ENCODE measurements around the gene ZNF132. TPM values are rescaled to one million over a fixed set of nuclear protein-coding genes. Genes with fewer than 3 reads are reported as not detected.

ZNF132 gene
- total RNA-seq, 4 donors from 2014 or later: 1.7 to 2.9 (median 2.3) TPM

DNA sequence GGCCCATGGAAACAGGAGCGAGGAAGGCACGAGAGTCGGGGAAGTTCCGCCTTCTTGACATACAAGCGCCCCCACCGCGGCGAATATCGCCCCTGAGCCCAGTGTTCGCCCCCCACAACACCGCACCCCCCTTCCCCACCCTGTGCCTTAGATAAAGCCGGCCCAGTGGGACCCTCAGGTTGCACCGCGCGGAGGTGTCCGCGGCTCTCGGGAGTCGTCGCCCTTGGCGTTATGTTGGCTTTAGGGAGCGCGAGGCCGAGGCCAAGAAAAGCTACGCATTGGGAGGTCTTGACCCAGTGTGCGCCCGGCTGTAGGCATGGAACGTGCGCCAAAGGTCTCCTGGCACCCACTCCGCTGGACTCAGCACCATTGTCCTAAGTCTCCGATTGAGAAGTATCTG lies 603 bp upstream of the ZNF132 start:
- Histone ChIP-seq H3K4me1 (peaks cover 18% of the 10 kb centered on the region), H3K9me3 (peaks cover 2% of the 10 kb centered on the region), H3K4me3 (peak overlapping the region; percentile 59), H3K27me3 (peaks cover 18% of the 10 kb centered on the region), H3K27ac (peak overlapping the region; percentile 27), H3K36me3 (peaks cover 24% of the 10 kb centered on the region)
- 23% methylated on average over 15 of the region's 31 CpGs for WGBS
- no peak for DNase-seq (ENCODE audit: low spot score in 2 of 2)
- TF ChIP-seq, protein P1, sequence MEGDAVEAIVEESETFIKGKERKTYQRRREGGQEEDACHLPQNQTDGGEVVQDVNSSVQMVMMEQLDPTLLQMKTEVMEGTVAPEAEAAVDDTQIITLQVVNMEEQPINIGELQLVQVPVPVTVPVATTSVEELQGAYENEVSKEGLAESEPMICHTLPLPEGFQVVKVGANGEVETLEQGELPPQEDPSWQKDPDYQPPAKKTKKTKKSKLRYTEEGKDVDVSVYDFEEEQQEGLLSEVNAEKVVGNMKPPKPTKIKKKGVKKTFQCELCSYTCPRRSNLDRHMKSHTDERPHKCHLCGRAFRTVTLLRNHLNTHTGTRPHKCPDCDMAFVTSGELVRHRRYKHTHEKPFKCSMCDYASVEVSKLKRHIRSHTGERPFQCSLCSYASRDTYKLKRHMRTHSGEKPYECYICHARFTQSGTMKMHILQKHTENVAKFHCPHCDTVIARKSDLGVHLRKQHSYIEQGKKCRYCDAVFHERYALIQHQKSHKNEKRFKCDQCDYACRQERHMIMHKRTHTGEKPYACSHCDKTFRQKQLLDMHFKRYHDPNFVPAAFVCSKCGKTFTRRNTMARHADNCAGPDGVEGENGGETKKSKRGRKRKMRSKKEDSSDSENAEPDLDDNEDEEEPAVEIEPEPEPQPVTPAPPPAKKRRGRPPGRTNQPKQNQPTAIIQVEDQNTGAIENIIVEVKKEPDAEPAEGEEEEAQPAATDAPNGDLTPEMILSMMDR (IDR thresholded peaks at IDR 0.05): no peak
- TF ChIP-seq EP300 (IDR thresholded peaks at IDR 0.05): no peak

DNA sequence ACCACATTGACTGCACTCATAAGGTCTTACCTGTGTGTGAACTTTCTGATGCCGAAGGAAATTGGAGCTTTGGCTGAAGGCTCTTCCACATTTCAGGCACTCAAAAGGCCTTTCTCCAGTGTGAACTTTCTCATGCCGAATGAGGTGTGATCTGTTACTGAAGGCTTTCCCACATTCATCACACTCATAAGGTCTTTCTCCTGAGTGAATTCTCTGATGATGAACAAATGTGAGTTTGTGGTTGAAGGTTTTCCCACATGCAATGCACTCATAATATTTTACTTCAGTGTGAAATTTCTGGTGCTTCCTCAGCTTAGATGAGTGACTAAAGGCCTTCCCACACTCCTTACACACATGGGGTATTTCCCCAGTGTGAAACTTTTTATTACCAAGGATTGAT lies 5.7 kb downstream of the ZNF132 start:
- H3K27ac ChIP-seq: no peak overlapping the region
- H3K27me3 ChIP-seq: no peaks in the 10 kb centered on the region
- H3K4me3 ChIP-seq: no peak overlapping the region
- DNase-seq (ENCODE audit: low spot score in 2 of 2): no peak
- peaks cover 56% of the 10 kb centered on the region for H3K36me3 ChIP-seq
- TF ChIP-seq EP300 (IDR thresholded peaks at IDR 0.05) (no peak), POLR2AphosphoS5 (IDR thresholded peaks at IDR 0.05) (no peak), POLR2A (IDR thresholded peaks at IDR 0.05) (no peak)
- TF ChIP-seq, protein P1 (IDR thresholded peaks at IDR 0.05): no peak
- 95% methylated on average over 2 of the region's 2 CpGs for WGBS
- H3K9me3 ChIP-seq: peaks cover 60% of the 10 kb centered on the region
- peaks cover 2% of the 10 kb centered on the region for H3K4me1 ChIP-seq

DNA sequence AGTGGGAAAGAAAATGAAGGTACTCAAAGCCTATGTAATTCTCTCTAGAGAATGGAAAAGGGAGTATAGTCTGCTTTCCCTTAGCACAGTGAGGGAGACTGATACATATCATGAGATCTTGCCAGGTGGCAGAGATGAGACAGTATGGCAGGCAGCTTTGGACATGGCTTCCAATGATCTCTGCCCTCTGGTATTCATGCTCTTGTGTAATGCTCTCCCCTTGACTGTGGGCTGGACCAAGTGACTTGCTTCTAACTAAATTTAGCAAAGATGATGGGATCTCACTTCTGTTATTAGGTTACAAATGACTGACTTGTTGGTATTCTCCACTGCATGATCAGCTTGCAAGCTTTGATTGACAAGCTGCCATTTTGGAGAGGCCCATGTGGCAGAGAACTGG lies 10.2 kb downstream of the ZNF132 start:
- Histone ChIP-seq H3K4me3 (no peak overlapping the region), H3K27ac (no peak overlapping the region), H3K9me3 (peaks cover 50% of the 10 kb centered on the region)

DNA sequence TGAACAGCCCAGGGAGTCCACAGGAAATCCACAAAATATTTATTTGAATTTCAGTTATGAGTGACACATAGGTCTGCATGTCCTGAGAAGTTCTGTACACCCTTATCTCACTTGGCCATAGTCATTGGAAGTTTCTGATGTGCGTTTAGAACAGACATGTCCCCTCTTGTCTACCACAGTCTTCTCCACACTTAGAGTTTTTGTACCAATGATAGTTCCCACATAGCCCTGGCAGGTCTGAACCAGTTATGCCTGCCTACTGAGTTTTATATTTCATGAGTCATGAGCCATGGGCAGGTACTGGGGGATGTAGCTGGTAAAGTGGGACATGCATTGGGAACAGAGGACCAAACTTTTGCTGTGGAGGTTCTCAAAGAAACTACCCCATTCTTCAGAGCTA lies 11.3 kb downstream of the ZNF132 start:
- H3K36me3 ChIP-seq: peaks cover 12% of the 10 kb centered on the region
- no peaks in the 10 kb centered on the region for H3K4me1 ChIP-seq
- TF ChIP-seq EP300 (IDR thresholded peaks at IDR 0.05) (no peak), POLR2A (IDR thresholded peaks at IDR 0.05) (no peak), POLR2AphosphoS5 (IDR thresholded peaks at IDR 0.05) (no peak)
- TF ChIP-seq, protein P1 (IDR thresholded peaks at IDR 0.05): no peak
- peak overlapping the region; percentile 16 for H3K27ac ChIP-seq
- H3K9me3 ChIP-seq: peaks cover 38% of the 10 kb centered on the region
- no peak for DNase-seq (ENCODE audit: low spot score in 2 of 2)
- 74% methylated on average over 1 of the region's 1 CpG for WGBS
- H3K4me3 ChIP-seq: no peak overlapping the region
- no peaks in the 10 kb centered on the region for H3K27me3 ChIP-seq

More for the DNA sequence above, 10.2 kb downstream of the ZNF132 start:
- H3K36me3 ChIP-seq: peaks cover 24% of the 10 kb centered on the region
- TF ChIP-seq POLR2A (IDR thresholded peaks at IDR 0.05) (no peak), POLR2AphosphoS5 (IDR thresholded peaks at IDR 0.05) (no peak), EP300 (IDR thresholded peaks at IDR 0.05) (no peak)
- TF ChIP-seq, protein P1 (IDR thresholded peaks at IDR 0.05): no peak
- no peaks in the 10 kb centered on the region for H3K4me1 ChIP-seq
- DNase-seq (ENCODE audit: low spot score in 2 of 2): no peak
- no peaks in the 10 kb centered on the region for H3K27me3 ChIP-seq

DNA sequence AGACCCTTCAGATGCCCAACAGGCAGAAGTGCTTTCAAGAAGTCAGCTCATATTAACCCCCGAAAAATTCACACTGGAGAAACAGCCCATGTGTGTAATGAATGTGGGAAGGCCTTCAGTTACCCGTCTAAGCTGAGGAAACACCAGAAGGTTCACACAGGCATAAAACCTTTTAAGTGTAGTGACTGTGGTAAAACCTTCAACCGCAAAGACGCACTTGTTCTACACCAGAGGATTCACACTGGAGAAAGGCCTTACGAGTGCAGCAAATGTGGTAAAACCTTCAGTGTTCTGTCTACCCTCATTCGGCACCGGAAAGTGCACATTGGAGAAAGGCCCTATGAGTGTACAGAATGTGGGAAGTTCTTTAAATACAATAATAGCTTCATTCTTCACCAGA lies 22.9 kb downstream of the ZNF132 start:
- H3K9me3 ChIP-seq: no peaks in the 10 kb centered on the region
- no peaks in the 10 kb centered on the region for H3K27me3 ChIP-seq
- H3K4me3 ChIP-seq: no peak overlapping the region
- TF ChIP-seq, protein P1 (IDR thresholded peaks at IDR 0.05): no peak
- TF ChIP-seq EP300 (IDR thresholded peaks at IDR 0.05) (no peak), POLR2A (IDR thresholded peaks at IDR 0.05) (no peak), POLR2AphosphoS5 (IDR thresholded peaks at IDR 0.05) (no peak)
- H3K4me1 ChIP-seq: no peaks in the 10 kb centered on the region
- no peak overlapping the region for H3K27ac ChIP-seq
- DNase-seq (ENCODE audit: low spot score in 2 of 2): no peak
- 96% methylated on average over 7 of the region's 7 CpGs for WGBS
- peaks cover 39% of the 10 kb centered on the region for H3K36me3 ChIP-seq
